ENCODE data around the gene REM1. TPM values are rescaled to one million over a fixed set of nuclear protein-coding genes. Genes with fewer than 3 reads are reported as not detected.

Gene REM1
- total RNA-seq, 1 experiment from 2014 or later: not detected

DNA sequence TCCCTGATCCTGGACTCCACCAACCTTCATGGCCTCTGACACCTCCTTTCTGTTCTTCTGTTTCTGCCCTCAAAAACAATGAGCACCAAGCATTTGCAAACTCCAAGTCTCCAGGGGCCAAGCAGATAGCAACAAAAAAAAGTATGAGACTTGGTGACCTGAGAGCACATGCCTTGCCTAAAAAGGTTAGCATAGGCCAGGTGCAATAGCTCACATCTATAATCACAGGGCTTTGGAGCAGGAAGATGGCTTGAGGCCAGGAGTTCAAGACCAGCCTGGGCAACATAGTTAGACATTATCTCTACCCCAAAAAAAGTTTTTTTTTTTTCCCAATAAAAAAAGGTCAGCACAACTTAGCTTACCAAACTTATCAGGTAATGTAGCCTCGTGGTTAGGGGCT, 25.4 kb downstream of the REM1 start:
- Mint-ChIP-seq H3K4me1 (no peaks in the 10 kb centered on the region), H3K27me3 (ENCODE audit: low read depth) (peaks cover 19% of the 10 kb centered on the region), H3K36me3 (ENCODE audit: insufficient read depth in 1 of 3, low read depth in 3 of 3) (peaks cover 0 to 20% (median 0%) of the 10 kb centered on the region in 3 experiments; a peak in 3 of 7 replicates), H3K27ac (no peak overlapping the region), H3K4me3 (no peak overlapping the region), H3K9me3 (peaks cover 63 to 91% of the 10 kb centered on the region in 2 experiments)
- Histone ChIP-seq H2BK120ac (ENCODE audit: low read depth, low read length, poor library complexity, severe bottlenecking) (no peak overlapping the region), H3K56ac (ENCODE audit: insufficient read length, low read depth, low read length) (no peak overlapping the region), H3K79me2 (ENCODE audit: insufficient read depth, low read length) (no peaks in the 10 kb centered on the region), H4K91ac (ENCODE audit: insufficient read length, low read depth, low read length) (no peak overlapping the region), H2BK15ac (ENCODE audit: low read depth, low read length) (no peak overlapping the region), H3K9ac (ENCODE audit: extremely low read depth, insufficient read length, low read length) (no peak overlapping the region), H3K23me2 (ENCODE audit: insufficient read length, low read depth, low read length, poor library complexity, severe bottlenecking) (no peaks in the 10 kb centered on the region), H4K20me1 (ENCODE audit: control insufficient read depth, insufficient read depth, insufficient read length) (no peaks in the 10 kb centered on the region), H3K79me1 (ENCODE audit: insufficient read depth, low read depth, low read length, poor library complexity, severe bottlenecking) (no peaks in the 10 kb centered on the region), H3K18ac (ENCODE audit: insufficient read length, low read depth, low read length) (no peak overlapping the region), H3K14ac (ENCODE audit: insufficient read depth, low read length) (no peak overlapping the region), H3K27ac (ENCODE audit: insufficient read length, low read depth, low read length) (no peak overlapping the region), H2BK12ac (ENCODE audit: insufficient read length, low read depth, low read length) (no peak overlapping the region), H4K8ac (replicated peaks; ENCODE audit: insufficient read length, low read depth, low read length) (no peak overlapping the region), H3K9me3 (ENCODE audit: control insufficient read depth, low read depth, low read length) (peaks cover 29% of the 10 kb centered on the region), H3K27me3 (ENCODE audit: insufficient read depth, low read length) (no peaks in the 10 kb centered on the region), H3K4me2 (ENCODE audit: insufficient read depth, insufficient read length, low read length) (no peak overlapping the region), H3K23ac (ENCODE audit: insufficient read length, low read depth, low read length) (no peak overlapping the region), H4K5ac (ENCODE audit: insufficient read length, low read depth, low read length) (no peak overlapping the region), H2AK5ac (ENCODE audit: insufficient read length, low read length) (no peak overlapping the region), H3T11ph (ENCODE audit: low read length) (no peak overlapping the region), H2AFZ (ENCODE audit: low read length) (no peak overlapping the region), H2BK20ac (ENCODE audit: low read depth, low read length, poor library complexity, severe bottlenecking) (no peak overlapping the region), H3K4ac (ENCODE audit: low read depth, low read length) (no peak overlapping the region), H2BK5ac (ENCODE audit: insufficient read length, low read length) (no peak overlapping the region), H3K4me1 (ENCODE audit: insufficient read depth, low read length) (no peaks in the 10 kb centered on the region)
- WGBS (ENCODE audit: extremely low coverage, insufficient read length, low lambda C conversion rate): no CpG with 5 or more reads among the region's 1 CpG
- DNase-seq: no peak
- TF ChIP-seq, protein P1, sequence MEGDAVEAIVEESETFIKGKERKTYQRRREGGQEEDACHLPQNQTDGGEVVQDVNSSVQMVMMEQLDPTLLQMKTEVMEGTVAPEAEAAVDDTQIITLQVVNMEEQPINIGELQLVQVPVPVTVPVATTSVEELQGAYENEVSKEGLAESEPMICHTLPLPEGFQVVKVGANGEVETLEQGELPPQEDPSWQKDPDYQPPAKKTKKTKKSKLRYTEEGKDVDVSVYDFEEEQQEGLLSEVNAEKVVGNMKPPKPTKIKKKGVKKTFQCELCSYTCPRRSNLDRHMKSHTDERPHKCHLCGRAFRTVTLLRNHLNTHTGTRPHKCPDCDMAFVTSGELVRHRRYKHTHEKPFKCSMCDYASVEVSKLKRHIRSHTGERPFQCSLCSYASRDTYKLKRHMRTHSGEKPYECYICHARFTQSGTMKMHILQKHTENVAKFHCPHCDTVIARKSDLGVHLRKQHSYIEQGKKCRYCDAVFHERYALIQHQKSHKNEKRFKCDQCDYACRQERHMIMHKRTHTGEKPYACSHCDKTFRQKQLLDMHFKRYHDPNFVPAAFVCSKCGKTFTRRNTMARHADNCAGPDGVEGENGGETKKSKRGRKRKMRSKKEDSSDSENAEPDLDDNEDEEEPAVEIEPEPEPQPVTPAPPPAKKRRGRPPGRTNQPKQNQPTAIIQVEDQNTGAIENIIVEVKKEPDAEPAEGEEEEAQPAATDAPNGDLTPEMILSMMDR (conservative IDR thresholded peaks at IDR 0.05): no peak
